NCI-H2107 (cell line): ENCODE data around the gene MED15.
"Not testable (repeated sequence)": the region's sequence is repeated elsewhere in the genome, so short reads cannot be mapped to it uniquely, and the experiment has no call there.

Experiments used
- DNase-seq: peaks from one replicate; lab custom pipeline; 2025; lab: John Stamatoyannopoulos, UW

The MED15 gene

GRCh38 chr22:20484948-20485683 lies 22.3 kb upstream of the MED15 start:
- no peak for DNase-seq

DNA sequence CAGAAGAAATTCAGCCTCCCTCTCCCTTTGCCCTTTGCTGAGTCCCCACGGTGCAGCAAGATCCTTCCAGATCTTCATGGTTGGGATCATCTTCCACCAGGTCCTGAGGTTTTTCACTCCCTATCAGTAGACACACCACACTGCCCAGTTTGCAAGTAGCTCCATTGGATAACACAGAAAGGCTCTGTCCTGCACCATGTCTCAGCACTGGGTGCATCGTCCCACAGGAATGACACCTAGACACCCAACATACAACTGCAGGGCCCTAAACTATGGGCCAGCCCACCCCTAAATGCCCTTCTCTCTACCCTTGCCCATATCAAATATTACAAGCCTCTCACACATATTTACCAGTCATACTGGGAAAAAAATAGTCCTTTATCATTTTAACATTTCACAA lies 21.2 kb upstream of the MED15 start:
- DNase-seq: no peak

DNA sequence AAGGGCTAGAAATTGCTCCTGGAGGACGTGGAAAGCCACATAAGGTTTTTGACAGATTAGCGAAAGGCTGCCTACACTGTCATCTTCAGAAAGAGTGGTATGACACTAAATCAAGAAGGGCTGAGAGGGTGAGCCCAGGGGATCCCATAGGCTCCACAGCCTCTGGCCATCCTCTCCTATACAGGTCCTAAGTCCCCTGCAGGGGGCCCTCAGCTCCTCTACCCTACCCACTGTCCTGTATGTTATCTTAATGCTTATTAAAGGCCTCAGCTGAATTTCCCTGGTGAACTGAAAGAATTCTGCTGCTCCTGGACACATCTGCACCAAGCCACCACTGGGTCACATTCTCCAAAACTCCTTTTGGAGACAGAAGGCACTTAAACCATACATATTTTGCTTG lies 19.7 kb upstream of the MED15 start:
- DNase-seq: no peak

GRCh38 chr22:20488946-20489345 lies 18.5 kb upstream of the MED15 start:
- DNase-seq: no peak

GRCh38 chr22:20490183-20490940 lies 17.0 kb upstream of the MED15 start:
- DNase-seq: no peak

DNA sequence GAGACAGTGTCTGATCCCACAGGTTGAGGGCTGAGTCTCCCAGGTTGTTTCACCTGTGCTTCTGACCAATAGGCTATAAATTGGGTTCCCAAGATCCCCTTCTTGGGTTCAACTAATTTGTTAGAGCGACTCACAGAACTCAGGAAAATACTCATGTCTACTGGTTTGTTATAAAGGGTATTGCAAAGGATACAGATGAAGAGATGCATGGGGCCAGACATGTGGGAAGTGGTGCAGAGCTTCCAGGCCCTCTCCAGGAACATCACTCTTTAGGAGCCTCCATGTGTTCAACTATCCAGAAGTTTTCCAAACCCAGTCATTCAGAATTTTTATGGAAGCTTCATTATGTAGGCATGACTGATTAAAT lies 16.5 kb upstream of the MED15 start:
- DNase-seq: no peak

- DNase-seq: no peak
Measured at GRCh38 chr22:20491346-20491745, 16.1 kb upstream of the MED15 start.

DNA sequence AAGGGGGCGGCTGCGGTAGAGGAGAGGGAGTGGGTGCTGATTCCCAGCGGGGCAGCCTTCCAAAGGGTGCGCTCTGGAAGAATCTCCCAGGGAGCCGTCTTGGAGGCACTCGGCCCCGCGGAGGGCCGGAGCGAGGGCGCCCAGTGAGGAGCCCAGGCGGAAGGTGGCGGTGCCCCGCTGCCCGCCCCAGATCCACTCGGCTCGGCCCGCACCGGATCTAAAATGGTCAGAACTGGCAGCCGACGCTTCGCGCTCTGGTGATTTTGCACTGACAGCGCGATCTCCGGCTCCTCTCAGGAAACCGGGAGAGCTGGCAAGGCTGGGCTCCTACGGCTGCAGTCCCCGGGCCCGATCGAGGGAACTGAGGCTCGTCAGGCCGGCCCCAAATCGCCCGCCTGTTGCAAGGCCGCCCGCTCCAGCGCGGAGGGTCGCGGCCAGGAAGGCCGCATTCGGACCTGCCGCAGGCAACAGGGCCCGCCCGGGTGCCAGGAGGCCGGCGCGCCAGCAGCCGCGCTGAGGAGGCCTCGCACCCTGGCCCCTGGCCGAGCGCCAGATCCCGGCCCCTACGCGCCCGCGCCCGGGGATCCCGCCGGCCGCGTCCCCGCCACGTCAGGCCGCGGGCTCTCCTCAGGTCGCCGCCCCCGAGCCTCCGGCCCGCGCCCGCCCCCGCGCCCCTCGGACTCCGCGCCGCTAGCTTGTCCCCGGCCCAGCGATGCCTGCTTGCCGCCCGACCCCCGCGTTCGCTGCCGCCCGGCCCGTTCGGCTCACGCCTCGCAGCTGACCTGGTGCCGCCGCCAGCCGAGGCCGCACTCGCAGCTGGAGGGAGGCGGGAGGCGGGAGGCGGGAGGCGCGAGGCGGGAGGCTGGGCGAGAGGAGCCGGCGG lies 12.2 kb upstream of the MED15 start, which contains the start of gene KLHL22:
Gene KLHL22, minus strand, starts transcription at position 818 of the 883 bp plus-strand sequence. CDS start 6,584 bp downstream, outside the sequence.
- no peak for DNase-seq

- DNase-seq: peak; percentile 58
Measured at GRCh38 chr22:20495861-20496681, 11.3 kb upstream of the MED15 start.

GRCh38 chr22:20497426-20497825 lies 10.0 kb upstream of the MED15 start:
- DNase-seq: no peak

DNA sequence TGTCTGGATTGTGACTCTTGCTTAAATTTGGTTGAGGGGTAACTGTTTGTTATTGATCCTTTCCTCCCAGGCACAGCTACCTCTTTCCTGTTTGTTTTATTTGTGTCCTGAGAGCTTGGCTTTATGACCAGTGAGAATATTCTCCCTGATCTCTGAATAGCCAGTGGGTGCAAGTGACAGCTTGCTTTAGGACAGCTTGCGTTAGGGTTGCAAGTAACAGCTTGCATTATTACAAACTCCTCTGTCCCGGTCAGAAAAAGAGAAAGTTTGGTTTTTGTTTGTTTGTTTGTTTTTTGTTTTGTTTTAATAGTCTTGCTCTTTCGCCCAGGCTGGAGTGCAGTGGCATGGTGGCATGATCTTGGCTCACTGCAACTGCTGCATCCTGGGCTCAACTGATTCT lies 8.5 kb upstream of the MED15 start:
- no peak for DNase-seq

DNA sequence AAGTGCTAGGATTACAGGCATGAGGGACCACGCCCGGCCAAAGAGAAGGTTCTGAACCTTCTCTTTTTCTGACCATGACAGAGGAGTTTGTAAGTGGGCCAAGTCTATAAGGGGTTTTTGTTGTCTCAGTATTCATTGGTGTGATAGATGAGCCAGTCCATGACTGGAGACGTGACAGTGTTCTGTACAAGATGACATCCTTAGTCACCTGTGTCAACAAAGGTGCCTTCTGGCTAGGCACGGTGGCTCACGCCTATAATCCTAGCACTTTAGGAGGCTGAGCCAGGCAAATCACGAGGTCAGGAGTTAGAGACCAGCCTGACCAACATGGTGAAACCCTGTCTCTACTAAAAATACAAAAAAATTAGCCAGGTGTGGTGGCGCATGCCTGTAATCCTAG lies 7.6 kb upstream of the MED15 start:
- DNase-seq: no peak

DNA sequence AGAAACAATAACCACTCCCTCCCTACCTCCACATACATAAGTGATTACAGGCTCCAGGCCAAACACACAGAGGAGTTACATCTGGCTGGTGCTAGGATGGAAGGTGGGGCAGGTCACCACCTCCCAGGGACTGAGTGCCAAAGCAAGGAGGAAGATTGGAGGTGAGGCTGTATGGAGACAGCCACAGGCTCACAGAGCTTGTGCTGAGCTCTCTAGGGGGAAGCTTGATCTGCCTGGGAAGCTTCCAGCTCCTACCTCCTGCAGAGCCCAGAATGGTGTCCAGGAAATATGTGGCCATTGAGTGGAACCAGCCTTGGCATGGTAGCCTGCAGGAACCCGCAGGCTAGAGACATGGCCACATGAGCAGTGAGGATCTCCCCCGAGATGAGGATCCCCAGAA lies 3.6 kb upstream of the MED15 start:
- DNase-seq: no peak

- not testable (repeated sequence) for DNase-seq
Measured at GRCh38 chr22:20504293-20504922, 3.0 kb upstream of the MED15 start.

GRCh38 chr22:20506543-20507252 lies 712 bp upstream of the MED15 start:
- DNase-seq: no peak

DNA sequence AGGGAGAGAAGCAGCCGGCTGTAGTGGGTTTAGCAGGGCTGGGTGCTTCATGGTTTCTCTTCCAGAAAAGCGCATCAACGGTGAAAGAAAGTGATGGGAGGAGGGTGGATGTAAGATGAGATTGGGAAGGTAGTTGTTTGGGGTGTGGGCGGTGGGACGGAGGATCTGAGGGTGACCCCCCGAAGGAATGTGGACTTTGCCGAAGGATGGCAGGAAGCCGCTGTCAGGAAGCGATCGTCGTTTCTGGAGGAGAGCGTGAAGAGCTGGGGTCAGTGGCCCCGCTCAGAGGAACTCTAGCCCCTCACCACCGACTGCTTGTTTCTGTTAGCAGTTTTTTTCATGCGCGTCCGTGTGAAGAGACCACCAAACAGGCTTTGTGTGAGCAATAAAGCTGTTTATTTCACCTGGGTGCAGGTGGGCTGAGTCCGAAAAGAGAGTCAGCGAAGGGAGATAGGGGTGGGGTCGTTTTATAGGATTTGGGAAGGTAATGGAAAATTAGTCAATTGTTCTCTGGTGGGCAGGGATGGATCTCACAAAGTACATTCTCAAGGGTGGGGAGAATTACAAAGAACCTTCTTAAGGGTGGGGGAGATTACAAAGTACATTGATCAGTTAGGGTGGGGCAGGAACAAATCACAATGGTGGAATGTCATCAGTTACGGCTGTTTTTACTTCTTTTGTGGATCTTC lies 801 bp downstream of the MED15 start:
- DNase-seq: not testable (repeated sequence)

DNA sequence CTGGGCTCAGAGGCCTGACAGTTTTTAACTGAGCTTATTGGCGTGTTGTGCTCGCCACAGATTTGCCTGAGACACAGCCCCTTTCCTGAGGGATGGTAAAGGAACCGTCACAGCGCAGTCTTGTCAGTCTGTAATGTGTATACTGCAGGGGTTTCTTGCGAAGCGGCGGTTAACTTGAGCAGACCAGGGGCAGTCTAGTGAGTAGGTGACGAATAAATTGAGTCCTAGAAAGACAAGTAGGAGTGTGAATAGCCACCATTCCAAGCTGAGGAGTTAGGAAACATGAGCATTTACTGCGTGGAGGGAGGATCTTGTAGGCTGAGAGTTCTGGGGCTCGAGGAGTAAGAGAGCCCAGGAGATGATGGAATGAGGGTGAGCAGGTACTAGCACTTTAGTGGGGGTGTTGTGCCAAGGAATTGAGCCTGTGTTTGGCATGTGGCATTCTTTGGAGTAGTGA lies 1.4 kb downstream of the MED15 start:
- DNase-seq: no peak

- no peak for DNase-seq
Measured at GRCh38 chr22:20509344-20510047, 2.1 kb downstream of the MED15 start.
